ENCODE measurements around the gene IPO13.

The IPO13 gene

DNA sequence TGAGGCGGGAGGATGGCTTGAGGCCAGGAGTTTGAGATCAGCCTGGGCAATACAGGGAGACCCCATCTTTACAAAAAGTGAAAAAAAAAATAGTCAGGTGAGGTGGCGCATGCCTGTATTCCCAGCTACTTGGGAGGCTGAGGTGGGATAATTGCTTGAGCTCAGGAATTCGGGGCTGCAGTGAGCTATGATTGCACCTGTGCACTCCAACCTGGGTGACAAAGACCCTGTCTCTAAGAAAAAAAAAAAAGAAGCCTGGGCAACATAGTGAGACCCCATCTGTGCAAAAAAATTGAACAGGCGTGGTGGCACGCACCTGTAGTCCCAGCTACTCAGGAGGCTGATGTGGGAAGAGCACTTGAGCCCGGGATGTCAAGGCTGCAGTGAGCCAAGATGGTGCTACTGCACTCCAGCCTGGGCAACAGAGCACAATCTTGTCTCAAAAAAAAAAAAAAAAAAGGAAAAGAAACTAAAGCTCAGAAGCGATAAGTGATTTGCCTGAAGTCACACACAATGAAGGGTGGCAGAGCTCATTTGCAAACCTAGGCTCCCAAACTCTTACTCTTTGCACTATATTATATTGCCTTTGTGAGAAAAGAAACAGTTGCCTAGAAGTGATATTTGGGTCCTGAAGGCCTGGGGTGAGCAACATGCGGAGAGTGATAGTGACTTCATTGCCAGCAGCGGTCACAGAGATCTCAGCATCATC lies 46.6 kb downstream of the IPO13 start:
- CTCF ChIA-PET: interaction anchor here (1.0 to 6.4 kb wide), 7 partner anchors 10 to 660 kb away, joined by 3 to 59 read pairs (median 6); no protein-coding TSS in a partner anchor

DNA sequence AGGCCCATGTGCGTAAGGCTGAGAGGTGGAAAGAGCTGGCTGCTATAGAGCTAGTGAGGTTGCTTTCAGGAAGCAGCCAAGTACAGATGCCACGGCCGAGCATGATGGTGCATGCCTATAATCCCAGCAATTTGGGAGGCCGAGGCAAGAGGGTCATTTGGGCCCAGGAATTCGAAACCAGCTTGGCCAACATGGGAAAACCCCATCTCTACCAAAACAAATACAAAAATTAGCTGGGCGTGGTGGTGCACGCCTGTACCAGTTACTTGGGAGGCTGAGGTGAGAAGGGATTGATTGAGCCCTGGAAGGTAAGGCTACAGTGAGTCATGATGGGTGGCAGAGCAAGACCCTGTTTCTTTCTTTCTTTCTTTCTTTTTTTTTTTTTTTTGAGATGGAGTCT lies 47.3 kb downstream of the IPO13 start:
- no peak for TF ChIP-seq CTCF (IDR thresholded peaks at IDR 0.05; ENCODE audit: control extremely low read depth, extremely low read depth, low read depth, missing control alignments)
- POLR2A ChIA-PET: no interaction called here
- CTCF ChIA-PET: interaction anchor here (1.3 to 6.4 kb wide), 5 partner anchors 9 to 659 kb away, joined by 3 to 59 read pairs (median 6); no protein-coding TSS in a partner anchor
- DNase-seq (ENCODE audit: extremely low spot score): no peak

More for the DNA sequence above, 46.6 kb downstream of the IPO13 start:
- no peak for DNase-seq (ENCODE audit: extremely low spot score)
- TF ChIP-seq CTCF (IDR thresholded peaks at IDR 0.05; ENCODE audit: control extremely low read depth, extremely low read depth, low read depth, missing control alignments): no peak
- POLR2A ChIA-PET: interaction anchor here (0.6 kb wide), 1 partner anchor 15 kb away, joined by 3 read pairs; no protein-coding TSS in a partner anchor

DNA sequence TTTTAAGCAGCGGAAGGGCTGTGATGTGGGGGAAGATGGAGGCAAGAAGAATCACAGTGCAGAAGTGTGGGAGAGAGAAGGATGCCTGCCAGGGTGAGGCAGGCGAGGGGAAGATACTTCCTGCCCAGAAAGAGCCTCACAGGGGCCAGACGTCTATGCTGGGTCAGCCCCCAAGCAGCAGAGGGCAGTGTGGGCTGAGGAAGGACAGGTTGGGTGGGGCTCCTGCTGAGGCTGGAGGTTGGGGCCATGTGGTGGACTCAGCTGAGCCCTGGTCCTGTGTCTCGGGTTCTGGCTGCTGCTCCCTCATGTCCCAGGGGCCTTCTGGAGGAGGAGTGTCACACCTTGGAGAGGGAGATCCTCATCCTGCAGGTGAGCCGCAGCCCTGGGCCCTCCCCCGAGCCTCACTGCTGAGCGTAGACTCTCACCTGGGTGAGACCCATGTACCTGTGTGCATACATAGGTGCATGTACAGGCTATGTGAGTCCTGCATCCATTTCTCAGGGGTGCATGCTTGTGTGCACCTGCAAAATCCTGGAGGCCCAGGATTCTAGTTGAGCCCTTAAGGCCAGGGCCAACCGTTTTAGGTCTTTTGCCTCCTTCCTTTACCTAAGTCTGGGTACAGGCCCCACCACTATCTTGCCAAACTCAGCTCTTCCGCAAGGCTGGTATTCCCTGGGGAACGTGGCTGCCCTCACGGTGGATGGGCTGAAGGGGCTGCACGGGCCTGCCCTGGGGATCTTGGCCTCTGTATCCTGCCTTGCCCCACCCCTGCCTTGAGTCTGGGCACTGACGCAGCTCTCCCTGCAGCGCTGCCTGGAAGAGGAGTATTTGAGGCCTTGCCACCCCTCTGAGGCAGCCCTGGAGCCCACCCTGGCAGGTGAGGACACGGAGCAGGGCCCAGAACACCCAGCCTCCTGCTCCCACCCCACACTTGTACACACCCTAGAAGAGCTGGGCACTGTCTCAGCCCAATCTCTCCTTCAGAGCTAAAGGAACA lies 48.3 kb downstream of the IPO13 start:
- peak; percentile 55 for DNase-seq (ENCODE audit: extremely low spot score)
- TF ChIP-seq CTCF (IDR thresholded peaks at IDR 0.05; ENCODE audit: control extremely low read depth, extremely low read depth, low read depth, missing control alignments): peak; percentile 27
- ChIA-PET POLR2A (no interaction called here), CTCF (interaction anchor here (0.7 to 6.4 kb wide), 6 partner anchors 8 to 54 kb away, joined by 3 to 59 read pairs (median 6); no protein-coding TSS in a partner anchor)

DNA sequence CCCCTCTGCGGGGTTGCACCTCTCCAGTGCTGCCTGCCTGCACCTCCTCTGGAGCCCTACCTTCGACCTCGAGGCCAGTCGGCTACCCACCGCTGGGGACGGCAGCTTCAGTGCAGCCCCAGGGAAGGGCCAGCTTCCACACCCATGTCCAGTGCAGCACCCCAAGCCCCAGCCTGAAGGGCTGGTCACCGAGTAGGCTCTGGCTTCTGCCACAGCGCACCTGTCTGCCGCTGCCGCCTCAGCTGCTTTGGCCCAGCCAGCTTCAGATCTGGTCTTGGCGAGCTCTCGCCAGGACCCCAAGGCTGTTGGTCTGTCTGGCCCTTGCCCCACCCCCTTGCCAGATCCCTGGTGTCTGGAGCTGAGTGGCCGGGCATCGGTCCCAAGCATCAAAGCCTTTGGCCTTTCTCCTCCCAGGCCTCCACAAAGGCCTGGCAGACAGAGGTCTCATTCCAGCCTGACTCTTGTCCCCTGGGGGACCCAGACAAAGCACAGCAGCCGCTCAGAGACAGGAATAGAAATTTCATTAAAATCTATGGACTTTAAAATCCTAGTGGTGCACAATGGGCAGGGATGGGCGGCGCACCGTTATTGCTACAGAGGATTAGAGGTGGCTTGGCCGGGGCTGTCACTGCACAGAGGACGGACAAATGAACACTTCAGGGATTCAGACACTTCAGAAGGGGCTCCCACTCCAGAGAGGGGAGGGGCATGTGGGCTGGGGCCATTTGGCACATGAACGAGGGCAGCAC lies 49.4 kb downstream of the IPO13 start:
- DNase-seq (ENCODE audit: extremely low spot score): no peak
- ChIA-PET CTCF (interaction anchor here (1.6 to 6.4 kb wide), 3 partner anchors 10 to 53 kb away, joined by 7 to 59 read pairs (median 23); no protein-coding TSS in a partner anchor), POLR2A (no interaction called here)
- TF ChIP-seq CTCF (IDR thresholded peaks at IDR 0.05; ENCODE audit: control extremely low read depth, extremely low read depth, low read depth, missing control alignments): no peak

- no peak for DNase-seq (ENCODE audit: extremely low spot score)
- TF ChIP-seq CTCF (IDR thresholded peaks at IDR 0.05; ENCODE audit: control extremely low read depth, extremely low read depth, low read depth, missing control alignments): no peak
- POLR2A ChIA-PET: no interaction called here
- CTCF ChIA-PET: interaction anchor here (5.8 to 6.4 kb wide), 2 partner anchors 9 to 40 kb away, joined by 23 to 59 read pairs; no protein-coding TSS in a partner anchor
Observed at GRCh38 chr1:43996733-43997115, 50.0 kb downstream of the IPO13 start.
